Stimulated activated CD8-positive, alpha-beta memory T cell treated with anti-CD3 and anti-CD28 coated beads, Interleukin-15, amount 100 ng/mL, for 48 hours (primary cell): ENCODE results near the gene RPS4Y2.
A peak's percentile ranks its signal among the peaks of the same experiment; 100 is the strongest.

Experiments used
- DNase-seq, 2 donors: peaks; one replicate each; pipeline ENCODE4 v3.0.0-alpha.2; 2020; ENCODE audit warnings: low read depth in 2 of 2

Gene RPS4Y2

GRCh38 chrY:20755808-20756207 is at the start of gene RPS4Y2:
TSS of gene RPS4Y2 (plus strand) at chrY:20756108. CDS start at chrY:20756164, 56 bp downstream.
- no peak for DNase-seq

- peak in 1 of 2 donors; percentile 34 for DNase-seq
These were observed 41.5 kb upstream of the RPS4Y2 start for GRCh38 chrY:20714391-20714790.

- DNase-seq: no peak
These were observed 29.6 kb upstream of the RPS4Y2 start for GRCh38 chrY:20726184-20726907.

- DNase-seq: no peak
These were observed 20.7 kb upstream of the RPS4Y2 start for GRCh38 chrY:20735200-20735599.

GRCh38 chrY:20739806-20740205 is 16.1 kb upstream of the RPS4Y2 start:
- no peak for DNase-seq

- no peak for DNase-seq
These were observed 15.3 kb upstream of the RPS4Y2 start for GRCh38 chrY:20740609-20741008.

- peak in 1 of 2 donors; percentile 4 for DNase-seq
These were observed 10.8 kb upstream of the RPS4Y2 start for GRCh38 chrY:20745060-20745459.

- no peak for DNase-seq
These were observed 9.0 kb upstream of the RPS4Y2 start for GRCh38 chrY:20746919-20747318.

- DNase-seq: no peak
These were observed 8.0 kb downstream of the RPS4Y2 start for GRCh38 chrY:20763869-20764268.

GRCh38 chrY:20765117-20765516 is 9.2 kb downstream of the RPS4Y2 start:
- DNase-seq: no peak

GRCh38 chrY:20770755-20771154 is 14.8 kb downstream of the RPS4Y2 start:
- DNase-seq: no peak

GRCh38 chrY:20776104-20776503 is 20.2 kb downstream of the RPS4Y2 start:
- DNase-seq: no peak

- no peak for DNase-seq
These were observed 24.3 kb downstream of the RPS4Y2 start for GRCh38 chrY:20780104-20780654.

- DNase-seq: no peak
These were observed 24.9 kb downstream of the RPS4Y2 start for GRCh38 chrY:20780776-20781175.

- DNase-seq: no peak
These were observed 25.5 kb downstream of the RPS4Y2 start for GRCh38 chrY:20781408-20781807.

- no peak for DNase-seq
These were observed 29.1 kb downstream of the RPS4Y2 start for GRCh38 chrY:20784965-20785364.

GRCh38 chrY:20787076-20787475 is 31.2 kb downstream of the RPS4Y2 start:
- DNase-seq: no peak

- no peak for DNase-seq
These were observed 42.6 kb downstream of the RPS4Y2 start for GRCh38 chrY:20798351-20799049.

- no peak for DNase-seq
These were observed 46.8 kb downstream of the RPS4Y2 start for GRCh38 chrY:20802659-20803058.

GRCh38 chrY:20806243-20806642 is 50.3 kb downstream of the RPS4Y2 start:
- no peak for DNase-seq

GRCh38 chrY:20813459-20813858 is 57.6 kb downstream of the RPS4Y2 start:
- no peak for DNase-seq

- DNase-seq: no peak
These were observed 58.9 kb downstream of the RPS4Y2 start for GRCh38 chrY:20814794-20815193.

GRCh38 chrY:20817067-20817466 is 61.2 kb downstream of the RPS4Y2 start:
- DNase-seq: no peak
